ENCODE measurements around the gene GRAMD1B.
A peak's percentile ranks its signal among the peaks of the same experiment; 100 is the strongest.
"Not testable (repeated sequence)": the region's sequence is repeated elsewhere in the genome, so short reads cannot be mapped to it uniquely, and the experiment has no call there.

Gene GRAMD1B

DNA sequence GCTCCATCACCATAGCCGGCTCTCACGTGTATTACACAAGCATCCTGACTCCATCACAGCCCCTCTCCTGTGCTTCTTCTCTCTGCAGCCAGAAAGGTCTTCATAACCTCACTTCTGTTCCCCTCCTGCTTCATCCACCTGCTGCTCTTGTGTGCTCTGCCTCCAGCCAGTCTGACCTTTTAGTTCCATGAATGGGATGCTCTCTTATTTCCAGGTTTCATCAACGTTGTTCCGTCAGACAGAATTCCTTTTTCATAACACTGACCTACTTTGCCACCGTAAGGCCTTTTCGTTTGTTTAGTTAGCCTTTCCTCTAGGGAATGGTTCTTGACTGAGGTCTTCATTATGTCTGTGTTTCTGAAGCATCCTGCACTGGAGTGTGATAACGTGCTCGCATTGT is 18.8 kb downstream of the GRAMD1B start:
- no peak for DNase-seq

DNA sequence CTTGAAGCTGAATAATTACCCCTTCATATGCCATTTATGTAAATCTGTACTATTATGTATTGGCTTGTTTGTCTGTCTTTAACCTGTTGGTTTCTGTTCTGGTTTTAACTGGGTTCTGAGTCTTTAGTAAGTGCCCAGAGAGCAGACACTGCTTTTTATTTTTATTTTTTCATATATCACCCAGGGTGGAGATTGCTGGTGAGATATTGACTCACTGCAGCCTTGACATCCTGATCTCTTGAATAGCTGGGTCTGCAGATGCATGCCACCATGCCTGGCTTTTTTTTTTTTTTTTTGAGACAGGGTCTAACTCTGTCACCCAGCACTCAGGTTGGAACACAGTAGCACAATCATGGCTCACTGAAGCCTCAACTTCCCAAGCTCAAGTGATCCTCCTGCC is 19.4 kb downstream of the GRAMD1B start:
- DNase-seq: no peak

DNA sequence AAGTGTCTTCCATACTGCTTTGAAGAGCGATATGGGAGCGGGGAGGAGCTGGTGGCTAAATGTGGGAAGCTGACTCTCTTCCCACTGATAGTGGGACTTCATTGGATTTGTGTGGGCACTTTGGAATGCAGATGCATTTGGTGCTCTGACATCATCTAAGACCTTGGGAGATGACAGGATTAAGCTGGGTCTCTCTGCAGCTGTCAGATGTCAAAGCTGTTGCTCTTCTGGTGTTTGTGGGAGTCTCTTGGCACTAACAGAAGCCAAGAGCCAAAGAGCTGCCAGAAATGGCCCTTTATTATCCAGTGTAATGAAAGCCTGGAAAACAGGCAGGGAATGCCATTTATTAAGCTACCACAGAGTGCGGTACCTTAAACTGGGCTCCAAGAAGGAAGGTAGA is 20.6 kb downstream of the GRAMD1B start:
- DNase-seq: no peak

DNA sequence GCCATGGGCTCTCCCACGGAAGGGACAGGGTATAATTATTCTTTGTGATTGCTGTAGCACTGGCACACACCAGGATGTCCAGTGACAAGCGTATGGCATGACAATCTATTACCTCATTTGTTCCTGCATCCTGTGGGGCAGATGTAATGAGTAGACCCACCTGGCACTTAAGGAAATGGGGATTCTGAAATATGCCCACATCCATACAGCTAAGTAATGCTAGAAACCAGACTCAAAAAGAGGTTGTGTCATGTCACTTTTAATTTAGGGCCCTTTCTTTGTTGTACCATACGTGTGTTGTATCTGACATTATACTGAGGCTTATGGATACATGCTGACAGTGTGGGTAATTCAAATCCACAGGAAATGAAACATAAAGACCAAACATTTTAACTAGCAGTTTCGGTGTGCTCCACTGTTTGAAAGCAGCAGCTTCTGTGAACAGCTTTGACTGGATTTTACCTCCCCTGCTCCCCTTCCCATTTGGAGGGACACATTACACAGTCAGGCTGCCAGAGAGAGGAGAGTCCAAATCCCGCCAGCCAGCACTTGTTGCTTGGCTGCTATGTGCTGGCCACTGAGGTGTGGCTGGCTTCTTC is 21.2 kb downstream of the GRAMD1B start:
- no peak for DNase-seq

DNA sequence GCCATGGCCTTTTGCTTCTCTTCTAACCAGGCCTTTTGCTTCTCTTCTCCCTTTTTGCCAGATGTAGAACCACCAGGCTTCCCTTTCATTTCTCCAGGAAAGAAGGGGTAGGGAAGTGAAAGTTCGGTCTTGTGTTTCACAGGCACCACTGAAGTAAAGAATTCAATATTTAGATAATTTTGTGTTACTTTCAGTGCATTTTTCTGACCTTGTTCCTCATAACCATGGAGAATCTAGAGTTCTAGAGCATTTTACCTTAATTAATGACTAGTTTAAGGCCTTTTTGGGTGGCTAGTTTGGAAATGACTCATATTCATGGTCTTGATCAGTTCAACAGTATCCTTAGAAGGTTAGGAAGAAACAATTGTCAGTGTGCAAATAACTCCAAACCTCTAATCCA is 22.7 kb downstream of the GRAMD1B start:
- no peak for DNase-seq

DNA sequence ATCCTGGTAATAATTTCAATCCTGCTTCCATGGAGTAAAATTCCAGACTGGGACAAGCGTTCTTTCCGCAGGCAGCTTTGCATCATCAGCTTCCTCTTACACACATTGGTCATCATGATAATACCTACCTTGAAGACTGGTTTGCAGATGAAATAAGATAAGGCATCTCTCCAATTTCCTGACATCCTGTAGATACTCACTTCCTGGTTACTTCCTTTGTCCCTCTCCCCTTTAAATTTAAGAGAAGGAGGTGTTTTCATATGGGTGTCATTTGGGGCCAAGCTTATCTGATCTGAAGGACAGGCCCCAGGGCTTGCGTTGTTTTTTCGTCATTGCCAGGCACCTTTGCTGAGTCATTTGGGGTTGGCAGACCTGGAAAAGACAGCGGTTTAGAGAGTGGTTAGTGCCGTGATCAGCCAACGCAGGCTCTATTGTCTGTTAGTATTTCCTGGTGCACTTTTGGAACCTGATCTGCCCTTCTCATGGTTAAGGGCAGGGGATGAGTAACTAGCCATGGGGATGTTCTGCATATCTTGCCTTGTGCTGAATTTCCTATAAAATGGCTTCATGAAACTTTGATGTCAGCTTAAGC is 24.1 kb downstream of the GRAMD1B start:
- DNase-seq: peak; percentile 73

DNA sequence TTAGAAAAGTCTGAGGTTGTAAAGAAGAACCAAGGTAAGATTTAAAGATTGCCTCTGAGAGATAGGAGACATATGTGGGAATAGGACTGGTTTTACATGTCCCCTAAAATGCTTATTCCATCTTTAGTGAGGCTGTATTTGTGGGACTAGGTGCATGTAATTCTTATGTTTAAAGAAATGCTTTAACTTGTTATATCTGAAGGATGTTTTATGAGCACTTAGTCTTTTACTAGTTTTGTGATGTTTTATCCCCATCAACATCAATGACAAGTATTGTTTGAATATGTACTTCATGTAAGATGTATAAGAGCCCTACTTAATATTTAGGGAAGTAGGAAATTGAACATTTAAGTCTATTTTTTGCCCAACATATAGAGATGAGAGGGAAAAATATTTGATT is 24.7 kb downstream of the GRAMD1B start:
- DNase-seq: no peak

DNA sequence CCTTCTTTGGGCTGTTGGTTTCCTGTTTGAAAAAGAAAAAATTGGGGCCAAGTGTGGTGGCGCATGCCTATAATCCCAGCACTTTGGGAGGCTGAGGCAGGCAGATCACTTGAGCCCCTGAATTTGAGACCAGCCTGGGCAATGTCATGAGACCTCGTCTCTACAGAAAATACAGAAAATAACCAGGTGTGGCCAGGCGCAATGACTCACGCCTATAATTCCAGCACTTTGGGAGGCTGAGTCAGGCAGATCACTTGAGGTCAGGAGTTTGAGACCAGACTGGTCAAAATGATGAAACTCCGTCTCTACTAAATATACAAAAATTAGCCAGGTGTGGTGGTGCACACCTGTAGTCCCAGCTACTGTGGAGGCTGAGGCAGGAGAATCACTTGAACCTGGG is 26.4 kb downstream of the GRAMD1B start:
- not testable (repeated sequence) for DNase-seq

DNA sequence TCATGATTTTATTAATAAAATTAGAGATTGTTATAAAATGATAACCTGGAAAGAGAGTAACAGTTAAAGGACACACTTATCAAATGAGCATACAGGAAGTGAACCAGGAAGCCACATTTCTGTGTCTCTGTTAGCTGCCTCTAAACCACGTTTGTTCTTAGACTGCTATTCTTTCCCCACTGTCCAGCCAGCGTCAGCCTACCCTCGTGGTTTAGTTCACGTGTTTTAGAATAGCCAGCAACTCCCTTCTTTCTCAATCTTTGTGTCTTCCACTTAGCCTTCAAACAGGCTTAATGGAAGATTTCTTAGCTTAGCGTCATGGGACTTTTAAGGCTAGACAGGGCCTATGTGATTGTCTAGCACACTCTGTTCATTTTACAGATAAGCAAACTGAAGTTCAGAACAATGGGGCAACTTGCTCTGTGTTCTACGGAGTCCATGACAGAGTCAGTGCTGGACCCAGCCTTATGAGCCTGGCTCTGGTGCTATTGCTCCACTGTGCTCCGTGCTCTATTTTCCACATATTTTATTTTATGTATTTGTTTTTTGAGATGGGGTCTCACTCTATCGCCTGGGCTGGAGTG is 27.2 kb downstream of the GRAMD1B start:
- DNase-seq: peak; percentile 42

DNA sequence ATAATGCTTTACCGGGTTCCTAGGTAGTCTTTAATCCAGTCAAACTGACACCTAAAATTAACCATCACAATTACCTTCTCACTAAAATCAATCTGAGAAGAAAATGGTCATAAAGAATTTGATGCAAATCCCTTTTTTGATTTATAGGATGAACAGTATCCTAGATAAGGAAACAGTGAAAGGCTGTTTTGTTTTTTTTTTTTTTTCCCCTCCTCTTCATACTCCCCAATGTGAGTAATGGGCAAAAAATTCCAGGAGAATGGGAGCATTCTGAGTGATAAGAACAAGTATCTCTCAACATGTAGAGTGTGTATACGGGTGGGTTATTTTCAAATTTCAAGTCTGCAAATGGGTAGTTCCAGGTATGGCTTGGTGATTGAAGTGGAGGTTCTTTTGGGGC is 28.4 kb downstream of the GRAMD1B start:
- DNase-seq: no peak

DNA sequence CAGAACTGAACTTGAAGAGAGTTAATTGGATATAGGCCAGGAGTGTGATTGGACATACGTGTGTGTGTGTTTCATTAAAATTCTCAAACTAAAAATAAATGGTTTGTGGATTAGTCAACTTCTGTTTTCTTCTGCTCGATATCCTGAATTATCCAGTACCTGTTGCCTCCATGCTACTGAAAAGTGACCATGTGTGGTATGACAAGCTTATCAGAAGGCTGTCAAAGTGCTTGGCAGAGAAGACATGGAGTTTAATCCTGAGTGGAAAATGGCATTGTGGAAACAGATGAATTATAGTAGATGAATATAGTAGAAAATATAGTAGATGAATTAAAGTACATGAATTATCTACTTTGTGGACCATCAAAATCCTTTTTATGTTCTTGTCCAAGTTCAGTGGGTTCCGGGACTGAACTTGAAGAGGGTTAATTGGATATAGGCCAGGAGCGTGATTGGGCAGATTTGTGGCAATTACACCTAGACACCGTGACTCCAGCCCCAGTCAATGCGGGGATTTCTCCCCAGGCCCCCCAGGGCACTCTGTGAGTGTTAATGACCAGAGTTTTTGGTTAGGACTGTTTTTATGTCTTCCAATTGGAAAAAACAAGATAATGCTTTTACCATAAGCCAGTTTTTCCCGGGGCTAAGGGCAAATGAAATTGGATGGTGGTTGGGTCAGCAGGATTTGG is 30.1 kb downstream of the GRAMD1B start:
- no peak for DNase-seq

DNA sequence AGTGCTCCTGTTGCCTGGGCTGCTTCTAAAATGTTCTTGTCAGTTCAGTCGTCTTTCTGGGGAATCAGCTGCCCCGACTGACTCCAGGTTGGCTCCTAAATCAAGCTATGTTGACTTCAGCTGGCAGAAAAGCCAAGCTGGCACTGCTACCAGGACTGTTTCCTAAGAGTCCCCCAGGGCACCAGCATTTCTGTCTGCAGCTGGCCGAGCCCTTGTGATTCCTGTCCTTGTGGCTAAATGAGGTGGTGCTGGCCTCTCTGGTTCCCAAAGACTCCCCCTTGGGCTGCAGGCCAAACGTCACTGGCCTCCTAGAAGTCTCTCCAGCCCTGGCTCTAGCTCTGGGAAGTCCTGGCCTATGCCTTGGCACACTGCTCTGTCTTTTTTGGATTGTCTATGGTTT is 31.1 kb downstream of the GRAMD1B start:
- no peak for DNase-seq

DNA sequence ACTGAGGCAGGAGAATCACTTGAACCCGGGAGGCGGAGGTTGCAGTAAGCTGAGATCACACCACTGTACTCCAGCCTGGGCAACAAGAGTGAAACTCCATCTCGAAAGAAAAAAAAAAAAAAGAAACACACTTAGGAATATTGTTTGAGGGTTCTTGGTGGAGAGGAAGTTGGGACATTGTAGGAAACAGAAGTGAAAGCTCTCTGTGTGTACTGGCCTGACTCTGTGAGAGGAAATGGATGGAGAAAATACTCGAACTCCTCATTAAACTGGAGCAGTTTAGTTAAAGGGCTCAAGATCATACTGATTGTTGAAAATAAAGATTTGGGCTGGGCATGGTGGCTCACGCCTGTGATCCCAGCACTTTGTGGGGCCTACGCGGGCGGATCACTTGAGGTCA is 35.6 kb downstream of the GRAMD1B start:
- not testable (repeated sequence) for DNase-seq

DNA sequence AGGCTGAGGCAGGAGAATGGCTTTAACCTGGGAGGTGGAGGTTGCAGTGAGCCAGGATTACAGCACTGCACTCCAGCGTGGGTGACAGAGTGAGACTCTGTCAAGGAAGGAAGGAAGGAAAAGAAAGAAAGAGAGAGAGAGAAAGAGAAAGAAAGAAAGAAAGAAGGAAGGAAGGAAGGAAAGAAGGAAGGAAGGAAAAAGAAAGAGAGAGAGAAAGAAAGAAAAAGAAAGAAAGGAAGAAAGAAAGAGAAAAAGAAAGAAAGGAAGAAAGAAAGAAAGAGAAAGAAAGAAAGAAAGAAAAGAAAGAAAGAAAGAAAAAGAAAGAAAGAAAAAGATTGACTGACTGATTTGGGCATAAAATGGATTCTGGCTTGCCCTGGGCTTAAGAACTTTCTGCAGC is 36.1 kb downstream of the GRAMD1B start:
- not testable (repeated sequence) for DNase-seq

DNA sequence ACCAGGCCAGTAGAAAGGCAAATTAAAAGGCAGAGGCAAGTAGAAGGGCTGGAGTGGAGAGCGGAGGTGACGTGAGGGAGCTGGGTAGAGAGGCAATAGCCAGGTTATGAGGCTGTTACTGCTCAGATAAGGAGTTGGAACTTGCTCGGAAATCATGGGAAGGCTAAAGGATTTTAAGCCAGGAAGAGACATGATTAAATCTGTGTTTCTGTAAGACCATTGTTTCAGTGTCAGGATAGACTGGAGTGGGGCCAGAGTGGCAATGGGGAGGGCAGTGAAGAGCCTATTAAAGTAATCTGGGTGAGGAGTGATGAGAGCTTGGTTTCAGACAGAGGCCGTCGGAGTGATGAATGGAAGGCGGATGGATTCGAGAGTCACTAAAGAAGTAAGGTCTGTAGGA is 39.0 kb downstream of the GRAMD1B start:
- no peak for DNase-seq

DNA sequence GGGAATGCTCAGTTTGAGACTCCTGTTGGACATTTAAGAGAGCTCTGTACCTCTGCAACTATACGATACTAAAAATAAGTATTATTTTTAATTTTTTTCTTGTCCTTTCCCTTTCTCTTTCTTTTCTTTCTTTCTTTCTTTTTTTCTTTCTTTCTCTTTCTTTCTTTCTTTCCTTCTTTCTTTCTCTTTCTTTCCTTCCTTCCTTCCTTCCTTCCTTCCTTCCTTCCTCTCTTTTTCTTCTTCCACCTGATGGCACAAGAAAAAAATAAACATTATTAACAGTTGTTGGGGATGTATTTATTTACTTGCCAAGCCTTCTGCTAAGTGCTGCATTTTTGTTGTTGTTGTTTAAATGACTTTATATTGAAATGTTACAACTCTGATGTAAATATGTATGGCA is 39.5 kb downstream of the GRAMD1B start:
- no peak for DNase-seq

DNA sequence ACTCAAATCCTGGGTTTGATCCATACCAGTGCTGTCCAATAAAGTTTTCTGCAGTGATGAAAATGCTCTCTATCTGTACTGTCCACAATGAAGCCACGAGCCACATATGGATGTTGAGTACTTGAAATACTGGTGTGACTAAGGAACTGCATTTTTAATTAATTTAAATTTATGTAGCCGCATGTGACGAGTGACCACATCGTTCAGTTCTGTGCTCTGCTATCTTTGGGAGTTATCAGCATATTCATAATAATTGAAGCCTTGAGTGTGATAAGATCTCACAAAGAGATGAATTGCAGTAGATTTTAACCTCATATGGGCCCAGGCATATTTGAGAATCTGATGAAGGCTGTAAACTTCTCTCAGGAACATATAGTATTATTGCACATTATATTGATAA is 40.8 kb downstream of the GRAMD1B start:
- DNase-seq: no peak

DNA sequence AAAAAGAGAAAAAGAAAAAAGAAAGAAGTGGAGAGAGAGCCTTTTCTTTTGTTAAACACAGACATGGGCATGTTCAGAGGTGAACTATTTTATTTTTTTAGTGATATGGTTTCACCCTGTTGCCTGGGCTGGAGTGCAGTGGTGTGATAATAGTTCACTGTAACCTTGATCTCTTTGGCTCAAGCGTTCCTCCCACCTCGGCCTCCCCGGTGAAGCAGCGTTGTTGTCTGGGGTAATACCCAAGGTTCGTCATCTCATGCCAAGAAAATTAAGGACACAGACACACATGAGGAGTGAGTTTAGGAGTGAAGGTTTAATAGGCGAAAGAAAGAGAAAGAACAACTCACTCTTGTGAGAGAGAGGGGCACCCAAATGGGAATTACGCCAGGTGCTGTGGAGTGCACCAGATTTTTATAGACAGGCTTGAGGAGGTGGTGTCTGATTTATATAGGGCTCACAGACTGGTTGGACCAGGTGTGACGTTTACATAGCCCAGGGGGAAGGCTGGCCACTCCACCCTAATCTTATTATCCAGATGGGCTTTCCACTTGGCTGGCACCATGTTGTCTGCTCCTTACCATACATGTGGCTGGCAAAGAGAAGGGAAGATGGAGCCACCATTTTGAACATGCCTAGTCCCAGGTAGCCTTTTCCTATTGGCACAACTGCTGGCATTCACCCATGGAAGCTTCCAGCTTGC is 42.3 kb downstream of the GRAMD1B start:
- no peak for DNase-seq

DNA sequence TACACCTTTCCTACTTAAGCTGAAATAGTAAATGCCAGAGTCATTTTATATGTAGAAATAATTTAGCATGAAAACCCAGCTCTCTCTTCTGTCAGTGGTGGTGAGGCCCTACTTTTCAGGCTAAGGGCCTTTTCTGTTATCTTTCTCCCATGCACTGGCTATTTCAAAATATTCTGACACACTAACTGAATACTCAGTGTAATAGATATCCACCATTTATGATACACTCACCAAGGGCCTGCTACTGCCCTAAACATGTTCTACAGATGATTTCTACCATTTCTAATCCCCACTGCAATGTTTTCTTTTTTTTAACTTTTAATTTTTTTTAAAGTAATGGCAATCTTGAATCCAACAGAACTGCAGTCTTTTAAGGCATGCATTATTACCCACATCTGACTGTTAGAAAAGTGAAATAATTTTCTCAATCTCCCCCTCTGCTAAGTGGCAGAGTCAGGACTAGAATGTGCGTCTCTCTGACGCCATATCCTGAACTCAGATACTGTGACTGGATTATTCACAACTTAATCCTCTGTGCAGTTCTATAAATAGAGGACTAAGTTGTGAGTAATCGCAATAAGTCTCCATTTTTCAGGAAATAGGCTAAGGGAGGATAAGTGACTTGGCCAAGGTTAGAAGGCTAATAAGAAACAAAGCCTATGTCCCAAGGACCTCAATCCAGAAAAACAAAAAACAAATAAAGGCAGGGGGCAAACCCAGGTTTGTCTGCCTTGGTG is 44.0 kb downstream of the GRAMD1B start:
- DNase-seq: no peak

DNA sequence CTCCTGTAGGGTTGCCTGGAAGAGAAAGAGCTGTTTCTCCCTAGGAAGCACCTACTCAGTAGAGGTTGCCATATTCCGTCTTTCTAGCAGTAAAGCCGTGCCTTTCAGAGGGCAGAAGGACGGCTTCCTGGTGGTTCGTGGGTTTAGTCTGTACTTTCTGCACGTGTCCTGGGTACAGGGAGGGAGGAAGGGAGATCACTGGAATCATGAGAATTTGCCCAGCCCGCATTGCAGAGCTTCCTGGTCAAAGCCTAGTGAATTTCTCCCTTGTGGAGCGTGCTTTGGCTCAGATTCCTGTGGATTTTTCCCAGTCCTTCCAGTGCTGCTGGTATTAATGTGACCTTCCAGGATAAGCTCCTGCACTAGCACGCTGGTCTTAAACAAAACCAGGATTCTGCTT is 44.9 kb downstream of the GRAMD1B start:
- DNase-seq: no peak

DNA sequence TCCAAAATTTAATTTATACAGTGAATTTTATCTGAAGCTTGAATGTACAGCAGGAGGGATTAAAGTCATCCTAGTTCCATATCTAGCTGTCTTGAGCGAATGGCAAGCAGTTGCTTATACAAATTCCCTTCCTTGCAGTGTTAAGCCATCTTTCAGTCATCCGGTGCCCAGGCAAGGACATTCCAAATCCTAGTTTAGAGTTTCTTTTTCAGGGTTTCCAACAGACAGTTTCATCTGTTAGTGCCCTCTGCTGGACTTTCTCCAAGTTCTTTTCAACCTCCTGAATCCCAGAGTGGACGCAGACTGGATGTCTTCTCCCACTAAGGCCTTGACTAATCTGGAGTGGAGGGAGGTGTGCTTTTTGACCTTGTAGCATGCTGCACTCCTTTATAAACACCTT is 45.4 kb downstream of the GRAMD1B start:
- DNase-seq: no peak

DNA sequence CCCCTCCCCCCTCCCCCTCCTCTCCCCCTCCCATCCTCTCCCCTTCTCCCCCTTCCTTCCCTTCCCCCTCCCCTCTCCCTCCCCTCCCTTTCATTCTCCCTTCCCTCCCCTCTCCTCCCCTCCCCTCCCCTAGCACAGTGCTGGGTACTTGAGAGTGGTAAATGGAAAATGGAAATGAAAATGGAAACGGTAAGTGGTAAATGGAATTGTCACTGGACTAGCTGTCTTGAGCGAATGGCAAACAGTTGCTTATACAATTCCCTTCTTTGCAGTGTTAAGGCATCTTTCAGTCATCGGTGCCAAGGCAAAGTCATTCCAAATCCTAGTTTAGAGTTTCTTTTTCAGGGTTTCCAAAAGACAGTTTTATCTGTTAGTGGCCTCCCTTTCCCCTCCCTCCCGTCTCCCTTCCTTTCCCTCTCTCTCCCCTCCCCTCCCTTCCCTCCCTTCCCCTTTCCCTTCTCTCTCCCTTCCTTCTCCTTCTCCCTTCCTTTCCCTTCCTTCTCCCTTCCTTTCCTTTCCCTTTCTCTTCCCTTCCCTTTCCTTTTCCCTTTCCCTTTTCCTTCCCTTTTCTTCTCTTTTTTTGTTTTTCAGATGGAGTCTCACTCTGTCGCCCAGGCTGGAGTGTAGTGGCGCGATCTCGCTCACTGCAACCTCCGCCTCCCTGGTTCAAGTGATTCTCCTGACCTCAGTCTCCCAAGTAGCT is 47.3 kb downstream of the GRAMD1B start:
- DNase-seq: no peak
